ENCODE results near the gene OSBPL8. TPM values are rescaled to one million over a fixed set of nuclear protein-coding genes. Genes with fewer than 3 reads are reported as not detected.

The OSBPL8 gene
- total and polyA plus RNA-seq, 10 of the 15 experiments (the other 5 are each of a cell fraction or from before 2014, with no cell fraction given) = 10.4 to 58.0 (median 32.0) TPM

DNA sequence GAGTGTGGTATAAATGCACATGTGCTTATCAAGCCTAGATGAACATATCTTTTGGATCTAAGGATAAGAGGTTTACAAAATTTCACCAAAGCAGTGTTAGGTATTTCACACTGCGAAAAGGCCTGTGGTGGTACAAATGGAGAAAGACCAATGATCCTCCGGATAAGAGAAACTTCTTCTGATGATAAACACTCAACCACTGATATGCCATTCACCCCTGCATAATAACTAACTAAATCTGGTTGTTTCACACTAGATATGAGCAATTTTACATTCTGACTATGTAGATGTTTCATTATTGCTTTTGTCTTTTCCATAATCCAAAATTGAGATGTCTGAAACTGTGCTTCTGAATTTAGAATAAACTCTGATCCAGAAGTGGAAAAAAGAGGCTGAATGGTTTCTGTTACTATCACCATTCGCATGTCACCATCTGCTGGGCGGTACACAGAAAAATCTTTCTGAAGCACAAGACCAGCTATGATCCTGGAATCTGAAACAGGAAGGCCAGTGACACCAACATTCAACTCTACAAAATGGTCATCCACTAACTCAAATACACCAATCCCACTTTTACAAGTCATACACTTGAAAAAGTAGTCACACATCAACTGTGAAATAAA lies 212.7 kb downstream of the OSBPL8 start:
- Histone ChIP-seq H3K4me1 (ENCODE audit: control insufficient read depth, insufficient read depth, low read length) (peaks cover 7% of the 10 kb centered on the region; the same call in 1 of the 2 replicates), H3K9ac (ENCODE audit: control insufficient read depth, insufficient read depth, low read length) (peak overlapping the region; percentile 90; the same call in 1 of the 2 replicates), H3K27me3 (replicated peaks in 1 of 2; ENCODE audit: control insufficient read depth in 2 of 2, insufficient read depth in 2 of 2, low read length in 1 of 2) (no peaks in the 10 kb centered on the region), H3K27ac (ENCODE audit: control insufficient read depth, insufficient read depth) (no peak overlapping the region; the same call in 1 of the 2 replicates), H2AFZ (ENCODE audit: control insufficient read depth, low read depth, low read length) (peak overlapping the region; percentile 93), H3K4me3 (peak overlapping the region; percentile 84), H4K20me1 (ENCODE audit: control insufficient read depth, insufficient read depth) (no peaks in the 10 kb centered on the region), H3K9me3 (replicated peaks; ENCODE audit: control insufficient read depth, insufficient read depth, low read length) (no peaks in the 10 kb centered on the region), H3K36me3 (ENCODE audit: control insufficient read depth in 2 of 2, insufficient read depth in 2 of 2, low read length in 1 of 2) (no peaks in the 10 kb centered on the region), H3K79me2 (ENCODE audit: control insufficient read depth, insufficient read depth, low read length) (peaks cover 11% of the 10 kb centered on the region), H3K4me2 (ENCODE audit: control insufficient read depth, insufficient read depth) (peak overlapping the region; percentile 88)
- ATAC-seq (peak; percentile 47), FAIRE-seq (peak; percentile 54), DNase-seq (ENCODE audit: low read depth, low spot score) (peak; percentile 25)
- POLR2A ChIA-PET = interaction anchor here (0.6 to 1.7 kb wide), 5 partner anchors 106 to 314 kb away, joined by 3 to 8 read pairs (median 4); no protein-coding TSS in a partner anchor
- BruUV-seq (replicated peaks) = no TSS peak
- in situ Hi-C loops (cut with MboI) (loop anchor here (5.0 kb wide), 1 partner anchor 270 kb away; no protein-coding TSS in a partner anchor), intact Hi-C loops (cut with micrococcal nuclease; ENCODE audit: unreplicated experiment) (loop anchor here (1.0 to 10.0 kb wide), 7 partner anchors 175 to 835 kb away; partner anchors contain the start of genes KRR1, OSBPL8 and PHLDA1)
- WGBS (ENCODE audit: insufficient coverage, insufficient replicate concordance, low lambda C conversion rate, missing lambda C conversion rate) = 33% methylated on average over 4 of the region's 4 CpGs
- SMC1A ChIA-PET (ENCODE audit: uncharacterized antibody, unreplicated experiment) = interaction anchor here (0.5 to 3.2 kb wide), 21 partner anchors 108 to 842 kb away, joined by 3 to 17 read pairs (median 4); partner anchors contain the start of gene KRR1
- CTCF ChIA-PET = interaction anchor here (0.7 to 2.5 kb wide), 32 partner anchors 11 to 863 kb away, joined by 3 to 24 read pairs (median 4); partner anchors contain the start of genes KRR1, OSBPL8 and PHLDA1
- RAD21 ChIA-PET (ENCODE audit: unreplicated experiment) = interaction anchor here (0.7 to 3.3 kb wide), 31 partner anchors 11 to 1012 kb away, joined by 3 to 22 read pairs (median 5); partner anchors contain the start of genes GLIPR1L1, GLIPR1L2, KRR1 and NAP1L1
- TF ChIP-seq NR2F1 (conservative IDR thresholded peaks at IDR 0.05) = no peak
- TF ChIP-seq ZNF687 (IDR thresholded peaks at IDR 0.05) = no peak
- TF ChIP-seq SREBF2 (IDR thresholded peaks at IDR 0.05; ENCODE audit: low read length) = no peak
- TF ChIP-seq, protein P1, sequence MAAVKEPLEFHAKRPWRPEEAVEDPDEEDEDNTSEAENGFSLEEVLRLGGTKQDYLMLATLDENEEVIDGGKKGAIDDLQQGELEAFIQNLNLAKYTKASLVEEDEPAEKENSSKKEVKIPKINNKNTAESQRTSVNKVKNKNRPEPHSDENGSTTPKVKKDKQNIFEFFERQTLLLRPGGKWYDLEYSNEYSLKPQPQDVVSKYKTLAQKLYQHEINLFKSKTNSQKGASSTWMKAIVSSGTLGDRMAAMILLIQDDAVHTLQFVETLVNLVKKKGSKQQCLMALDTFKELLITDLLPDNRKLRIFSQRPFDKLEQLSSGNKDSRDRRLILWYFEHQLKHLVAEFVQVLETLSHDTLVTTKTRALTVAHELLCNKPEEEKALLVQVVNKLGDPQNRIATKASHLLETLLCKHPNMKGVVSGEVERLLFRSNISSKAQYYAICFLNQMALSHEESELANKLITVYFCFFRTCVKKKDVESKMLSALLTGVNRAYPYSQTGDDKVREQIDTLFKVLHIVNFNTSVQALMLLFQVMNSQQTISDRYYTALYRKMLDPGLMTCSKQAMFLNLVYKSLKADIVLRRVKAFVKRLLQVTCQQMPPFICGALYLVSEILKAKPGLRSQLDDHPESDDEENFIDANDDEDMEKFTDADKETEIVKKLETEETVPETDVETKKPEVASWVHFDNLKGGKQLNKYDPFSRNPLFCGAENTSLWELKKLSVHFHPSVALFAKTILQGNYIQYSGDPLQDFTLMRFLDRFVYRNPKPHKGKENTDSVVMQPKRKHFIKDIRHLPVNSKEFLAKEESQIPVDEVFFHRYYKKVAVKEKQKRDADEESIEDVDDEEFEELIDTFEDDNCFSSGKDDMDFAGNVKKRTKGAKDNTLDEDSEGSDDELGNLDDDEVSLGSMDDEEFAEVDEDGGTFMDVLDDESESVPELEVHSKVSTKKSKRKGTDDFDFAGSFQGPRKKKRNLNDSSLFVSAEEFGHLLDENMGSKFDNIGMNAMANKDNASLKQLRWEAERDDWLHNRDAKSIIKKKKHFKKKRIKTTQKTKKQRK (IDR thresholded peaks at IDR 0.05; ENCODE audit: low read depth, low read length) = no peak
- no peak for TF ChIP-seq ATF7 (IDR thresholded peaks at IDR 0.05; ENCODE audit: low read depth)
- no peak for TF ChIP-seq ASH2L (IDR thresholded peaks at IDR 0.05; ENCODE audit: borderline replicate concordance, low read depth)
- TF ChIP-seq, protein P2, sequence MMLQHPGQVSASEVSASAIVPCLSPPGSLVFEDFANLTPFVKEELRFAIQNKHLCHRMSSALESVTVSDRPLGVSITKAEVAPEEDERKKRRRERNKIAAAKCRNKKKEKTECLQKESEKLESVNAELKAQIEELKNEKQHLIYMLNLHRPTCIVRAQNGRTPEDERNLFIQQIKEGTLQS (IDR thresholded peaks at IDR 0.05; ENCODE audit: borderline replicate concordance, extremely low read depth, low read depth, low read length) = no peak
- TF ChIP-seq, protein P3, sequence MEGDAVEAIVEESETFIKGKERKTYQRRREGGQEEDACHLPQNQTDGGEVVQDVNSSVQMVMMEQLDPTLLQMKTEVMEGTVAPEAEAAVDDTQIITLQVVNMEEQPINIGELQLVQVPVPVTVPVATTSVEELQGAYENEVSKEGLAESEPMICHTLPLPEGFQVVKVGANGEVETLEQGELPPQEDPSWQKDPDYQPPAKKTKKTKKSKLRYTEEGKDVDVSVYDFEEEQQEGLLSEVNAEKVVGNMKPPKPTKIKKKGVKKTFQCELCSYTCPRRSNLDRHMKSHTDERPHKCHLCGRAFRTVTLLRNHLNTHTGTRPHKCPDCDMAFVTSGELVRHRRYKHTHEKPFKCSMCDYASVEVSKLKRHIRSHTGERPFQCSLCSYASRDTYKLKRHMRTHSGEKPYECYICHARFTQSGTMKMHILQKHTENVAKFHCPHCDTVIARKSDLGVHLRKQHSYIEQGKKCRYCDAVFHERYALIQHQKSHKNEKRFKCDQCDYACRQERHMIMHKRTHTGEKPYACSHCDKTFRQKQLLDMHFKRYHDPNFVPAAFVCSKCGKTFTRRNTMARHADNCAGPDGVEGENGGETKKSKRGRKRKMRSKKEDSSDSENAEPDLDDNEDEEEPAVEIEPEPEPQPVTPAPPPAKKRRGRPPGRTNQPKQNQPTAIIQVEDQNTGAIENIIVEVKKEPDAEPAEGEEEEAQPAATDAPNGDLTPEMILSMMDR (IDR thresholded peaks at IDR 0.05 in 2 of 3, conservative IDR thresholded peaks at IDR 0.05 in 1 of 3; ENCODE audit: control insufficient read depth in 2 of 3, extremely low read depth in 1 of 3, insufficient read depth in 1 of 3, low read depth in 3 of 3, low read length in 3 of 3) = peak; percentile 22 to 74 (median 47); a peak in 5 of 6 replicates
- peak; percentile 86 for TF ChIP-seq RAD21 (IDR thresholded peaks at IDR 0.05; ENCODE audit: insufficient read depth, low read depth, low read length)
- TF ChIP-seq MEF2B (IDR thresholded peaks at IDR 0.05; ENCODE audit: partially characterized antibody, poor library complexity, severe bottlenecking) = no peak
- no peak for TF ChIP-seq SMAD1 (IDR thresholded peaks at IDR 0.05; ENCODE audit: low read depth, partially characterized antibody)
- TF ChIP-seq GATAD2B (conservative IDR thresholded peaks at IDR 0.05; ENCODE audit: low read depth) = no peak

Data from GM12878 (cell line).